ENCODE results near the gene C10orf53.

The C10orf53 gene

GRCh38 chr10:49688261-49688846 lies 8.9 kb downstream of the C10orf53 start:
- TF ChIP-seq CTCF (IDR thresholded peaks at IDR 0.05; ENCODE audit: control insufficient read depth, insufficient read depth, low read depth, low read length, missing control alignments) = no peak
- DNase-seq (ENCODE audit: low read depth) = no peak
- H3K4me3 ChIP-seq (ENCODE audit: control insufficient read depth, low read depth, low read length) = no peak overlapping the region

- TF ChIP-seq CTCF (IDR thresholded peaks at IDR 0.05; ENCODE audit: control insufficient read depth, insufficient read depth, low read depth, low read length, missing control alignments) = no peak
- no peak overlapping the region for H3K4me3 ChIP-seq (ENCODE audit: control insufficient read depth, low read depth, low read length)
- DNase-seq (ENCODE audit: low read depth) = no peak
Observed at GRCh38 chr10:49688920-49689319, 9.5 kb downstream of the C10orf53 start.

GRCh38 chr10:49689882-49690510 lies 10.5 kb downstream of the C10orf53 start:
- DNase-seq (ENCODE audit: low read depth) = no peak
- TF ChIP-seq CTCF (IDR thresholded peaks at IDR 0.05; ENCODE audit: control insufficient read depth, insufficient read depth, low read depth, low read length, missing control alignments) = no peak
- no peak overlapping the region for H3K4me3 ChIP-seq (ENCODE audit: control insufficient read depth, low read depth, low read length)

GRCh38 chr10:49690698-49691356 lies 11.4 kb downstream of the C10orf53 start:
- no peak for TF ChIP-seq CTCF (IDR thresholded peaks at IDR 0.05; ENCODE audit: control insufficient read depth, insufficient read depth, low read depth, low read length, missing control alignments)
- DNase-seq (ENCODE audit: low read depth) = no peak
- H3K4me3 ChIP-seq (ENCODE audit: control insufficient read depth, low read depth, low read length) = no peak overlapping the region

GRCh38 chr10:49691588-49691987 lies 12.1 kb downstream of the C10orf53 start:
- DNase-seq (ENCODE audit: low read depth) = no peak
- H3K4me3 ChIP-seq (ENCODE audit: control insufficient read depth, low read depth, low read length) = no peak overlapping the region
- no peak for TF ChIP-seq CTCF (IDR thresholded peaks at IDR 0.05; ENCODE audit: control insufficient read depth, insufficient read depth, low read depth, low read length, missing control alignments)

GRCh38 chr10:49694466-49694865 lies 15.0 kb downstream of the C10orf53 start:
- DNase-seq (ENCODE audit: low read depth) = no peak
- TF ChIP-seq CTCF (IDR thresholded peaks at IDR 0.05; ENCODE audit: control insufficient read depth, insufficient read depth, low read depth, low read length, missing control alignments) = no peak
- H3K4me3 ChIP-seq (ENCODE audit: control insufficient read depth, low read depth, low read length) = no peak overlapping the region

Measured in AG09309 (cell line).